ENCODE measurements around the gene PSMD5.

- no peak for TF ChIP-seq CTCF (IDR thresholded peaks at IDR 0.05; ENCODE audit: borderline replicate concordance, extremely low read depth, low read length, poor library complexity, severe bottlenecking)
- TF ChIP-seq EZH2 (IDR thresholded peaks at IDR 0.05; ENCODE audit: borderline replicate concordance, low read depth, low read length, severe bottlenecking): no peak
Observed at GRCh38 chr9:120856700-120857099, 14.0 kb upstream of the PSMD5 start.
